GM18511 (cell line): ENCODE measurements around the gene DMPK.
A peak's percentile ranks its signal among the peaks of the same experiment; 100 is the strongest.

ENCODE experiments used
- ATAC-seq: cut with Tn5 transposase; IDR thresholded peaks from one replicate; pipeline ENCODE4 v1.9.1; 2021; ENCODE audit warnings: mild to moderate bottlenecking, moderate library complexity; ENCODE audit not compliant: unreplicated experiment

DMPK gene, protein sequence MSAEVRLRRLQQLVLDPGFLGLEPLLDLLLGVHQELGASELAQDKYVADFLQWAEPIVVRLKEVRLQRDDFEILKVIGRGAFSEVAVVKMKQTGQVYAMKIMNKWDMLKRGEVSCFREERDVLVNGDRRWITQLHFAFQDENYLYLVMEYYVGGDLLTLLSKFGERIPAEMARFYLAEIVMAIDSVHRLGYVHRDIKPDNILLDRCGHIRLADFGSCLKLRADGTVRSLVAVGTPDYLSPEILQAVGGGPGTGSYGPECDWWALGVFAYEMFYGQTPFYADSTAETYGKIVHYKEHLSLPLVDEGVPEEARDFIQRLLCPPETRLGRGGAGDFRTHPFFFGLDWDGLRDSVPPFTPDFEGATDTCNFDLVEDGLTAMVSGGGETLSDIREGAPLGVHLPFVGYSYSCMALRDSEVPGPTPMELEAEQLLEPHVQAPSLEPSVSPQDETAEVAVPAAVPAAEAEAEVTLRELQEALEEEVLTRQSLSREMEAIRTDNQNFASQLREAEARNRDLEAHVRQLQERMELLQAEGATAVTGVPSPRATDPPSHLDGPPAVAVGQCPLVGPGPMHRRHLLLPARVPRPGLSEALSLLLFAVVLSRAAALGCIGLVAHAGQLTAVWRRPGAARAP

DNA sequence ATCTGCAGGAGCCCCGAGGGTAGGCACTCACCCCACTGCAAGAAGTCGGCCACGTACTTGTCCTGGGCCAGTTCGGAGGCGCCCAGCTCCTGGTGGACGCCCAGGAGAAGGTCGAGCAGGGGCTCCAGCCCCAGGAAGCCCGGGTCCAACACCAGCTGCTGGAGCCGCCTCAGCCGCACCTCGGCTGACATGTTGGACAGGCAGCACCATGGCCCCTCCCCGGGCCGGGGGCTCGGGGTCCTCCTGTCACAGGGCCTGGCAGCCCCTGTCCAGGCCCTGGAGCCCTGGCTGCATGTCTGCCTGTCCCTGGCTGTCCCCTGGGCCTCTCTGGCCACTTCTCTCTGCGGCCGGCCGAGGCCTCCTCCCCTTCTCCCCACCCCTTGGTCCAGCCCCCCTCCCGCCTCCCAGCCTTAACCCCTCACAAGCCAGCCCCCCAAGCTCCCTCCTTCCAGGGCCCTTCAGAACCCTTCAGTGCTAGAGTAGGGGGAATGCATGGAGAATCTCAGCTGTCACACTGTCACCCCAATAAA is at the start of gene DMPK:
TSS of gene DMPK (minus strand) at position 329 of the 530 bp plus-strand sequence. CDS start at position 191, 138 bp downstream.
- ATAC-seq, result no peak

- ATAC-seq, result no peak
Observed at GRCh38 chr19:45828945-45829344, 46.7 kb upstream of the DMPK start.

DNA sequence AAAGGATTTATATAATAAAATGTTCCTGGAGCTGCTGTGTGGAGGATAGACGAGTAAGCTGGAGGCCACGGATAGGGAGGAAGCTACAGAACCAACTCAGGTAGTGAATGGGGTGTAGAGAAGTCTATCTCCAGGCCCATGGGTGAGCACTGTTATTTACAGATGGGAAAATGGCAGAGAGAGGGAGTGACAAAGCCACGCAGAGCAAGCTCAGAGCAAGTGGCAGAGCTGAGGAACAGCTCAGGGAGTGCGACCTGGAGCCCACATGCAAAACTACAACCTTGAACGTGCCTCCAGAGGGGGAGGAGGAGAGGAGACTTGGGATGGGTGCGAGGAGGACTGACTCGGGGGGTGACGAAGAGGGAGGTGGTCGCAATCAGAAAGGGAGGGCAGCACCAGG is 46.2 kb upstream of the DMPK start:
- no peak for ATAC-seq

DNA sequence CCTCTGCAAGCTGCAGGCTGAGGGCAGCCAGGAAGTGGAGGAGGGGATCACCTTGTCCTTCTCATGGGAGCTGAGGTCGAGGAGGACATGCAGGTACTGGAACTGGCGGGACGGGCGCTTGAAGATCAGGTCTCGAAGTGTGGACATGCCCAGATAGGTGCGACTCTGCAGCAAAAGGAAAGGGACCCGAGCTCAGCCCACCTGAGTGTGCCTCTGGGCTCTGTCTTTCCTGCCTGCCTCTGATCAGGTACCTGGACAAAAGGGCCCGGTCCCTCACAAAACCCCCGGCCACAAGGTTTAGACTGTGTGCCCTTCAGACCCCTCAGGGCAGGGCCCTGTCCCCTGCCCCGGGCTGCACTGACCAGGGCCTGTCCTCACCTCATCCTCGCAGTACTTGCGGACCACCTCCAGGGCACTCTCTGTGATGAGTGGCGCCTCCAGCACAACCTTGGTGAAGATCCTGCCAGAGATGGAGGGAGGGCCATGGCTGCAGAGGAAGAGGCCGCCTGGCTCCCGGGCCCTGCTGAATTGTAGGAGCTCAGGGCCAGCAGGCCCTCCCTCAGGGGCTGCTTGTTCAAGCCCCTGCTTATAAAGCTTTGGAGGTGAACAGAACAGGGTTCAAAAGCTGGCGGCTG is 45.3 kb upstream of the DMPK start:
- ATAC-seq, result no peak

GRCh38 chr19:45826934-45827333 is 44.6 kb upstream of the DMPK start:
- no peak for ATAC-seq

GRCh38 chr19:45825917-45826893 is 43.9 kb upstream of the DMPK start:
- ATAC-seq, result no peak

DNA sequence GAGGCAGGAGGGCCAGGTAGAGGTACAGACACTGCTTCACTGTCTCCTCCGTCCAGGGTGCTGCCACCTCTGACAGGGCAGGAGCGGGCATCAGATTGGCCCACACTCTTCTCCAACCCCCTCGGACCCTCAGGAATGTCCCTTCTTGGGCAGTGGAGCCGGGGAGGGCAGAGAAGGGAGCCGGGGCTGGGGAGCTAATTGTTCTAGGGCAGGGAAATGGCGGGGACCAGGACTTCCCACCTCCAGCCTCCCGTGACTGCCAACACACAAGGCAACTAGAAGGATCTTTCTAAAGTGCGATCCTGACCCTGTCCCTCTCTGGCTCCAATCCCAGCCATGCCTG is 42.9 kb upstream of the DMPK start:
- ATAC-seq, result no peak

GRCh38 chr19:45824531-45825262 is 42.4 kb upstream of the DMPK start:
- no peak for ATAC-seq

- no peak for ATAC-seq
Observed at GRCh38 chr19:45824041-45824471, 41.8 kb upstream of the DMPK start.

- no peak for ATAC-seq
Observed at GRCh38 chr19:45823182-45823581, 40.9 kb upstream of the DMPK start.

GRCh38 chr19:45822716-45823115 is 40.4 kb upstream of the DMPK start:
- no peak for ATAC-seq

DNA sequence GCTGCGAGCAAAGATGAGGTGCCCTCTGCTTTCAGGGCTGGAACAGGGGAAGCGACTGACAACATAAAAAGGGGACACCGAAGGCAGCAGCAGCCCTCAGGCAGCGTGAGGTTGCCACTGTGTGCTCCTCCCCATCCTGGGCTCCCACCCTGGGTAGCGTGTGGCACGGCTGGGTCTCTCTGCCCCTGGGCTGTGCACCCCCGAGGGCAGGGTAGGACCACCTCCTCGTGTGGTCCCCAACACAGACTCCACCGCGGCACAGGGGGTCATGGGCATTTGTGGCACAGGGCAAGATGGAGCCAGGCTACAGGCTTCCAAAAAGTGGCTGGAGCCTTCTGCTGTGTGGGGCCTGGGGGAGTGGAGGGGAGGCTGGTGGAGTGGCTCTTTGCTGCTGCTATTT is 39.3 kb upstream of the DMPK start:
- no peak for ATAC-seq

GRCh38 chr19:45821103-45821521 is 38.8 kb upstream of the DMPK start:
- no peak for ATAC-seq

DNA sequence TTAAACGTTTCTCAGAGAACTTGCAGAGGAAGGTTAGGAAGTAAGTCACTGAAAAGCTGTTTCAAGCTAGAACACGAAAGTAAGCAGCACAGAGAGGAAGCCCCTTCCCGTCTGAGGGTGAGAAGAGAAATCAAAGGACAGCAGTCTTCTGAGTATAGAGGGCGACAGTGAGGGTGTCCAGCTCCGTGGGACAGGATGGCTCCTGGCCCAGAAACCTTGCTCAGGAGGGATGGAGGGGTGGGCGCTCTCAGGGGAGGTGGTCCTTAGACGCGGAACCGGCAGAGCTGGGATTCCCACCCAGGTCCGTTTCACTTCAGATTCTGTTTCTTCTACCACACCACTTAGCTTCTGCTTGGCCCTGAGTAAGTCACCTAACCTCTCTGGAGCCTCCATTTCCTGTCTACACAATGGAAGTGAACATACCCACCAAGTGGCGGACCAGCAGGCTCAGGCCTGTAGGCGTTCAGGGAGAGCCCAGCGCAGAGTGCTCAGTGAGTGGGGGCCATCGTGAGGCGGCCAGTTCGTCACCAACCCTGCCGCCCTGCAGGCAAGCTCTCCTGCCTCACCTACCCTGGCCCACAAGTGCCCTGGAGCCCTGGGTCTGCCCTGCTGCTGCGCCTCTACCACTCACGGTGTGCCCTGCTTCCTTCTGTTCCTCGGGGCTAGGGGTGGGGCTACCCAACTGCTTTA is 38.3 kb upstream of the DMPK start:
- ATAC-seq, result no peak

- no peak for ATAC-seq
Observed at GRCh38 chr19:45819769-45820168, 37.5 kb upstream of the DMPK start.

- ATAC-seq, result no peak
Observed at GRCh38 chr19:45817725-45818301, 35.5 kb upstream of the DMPK start.

- ATAC-seq, result peak; percentile 76
Observed at GRCh38 chr19:45817010-45817724, 34.9 kb upstream of the DMPK start.

DNA sequence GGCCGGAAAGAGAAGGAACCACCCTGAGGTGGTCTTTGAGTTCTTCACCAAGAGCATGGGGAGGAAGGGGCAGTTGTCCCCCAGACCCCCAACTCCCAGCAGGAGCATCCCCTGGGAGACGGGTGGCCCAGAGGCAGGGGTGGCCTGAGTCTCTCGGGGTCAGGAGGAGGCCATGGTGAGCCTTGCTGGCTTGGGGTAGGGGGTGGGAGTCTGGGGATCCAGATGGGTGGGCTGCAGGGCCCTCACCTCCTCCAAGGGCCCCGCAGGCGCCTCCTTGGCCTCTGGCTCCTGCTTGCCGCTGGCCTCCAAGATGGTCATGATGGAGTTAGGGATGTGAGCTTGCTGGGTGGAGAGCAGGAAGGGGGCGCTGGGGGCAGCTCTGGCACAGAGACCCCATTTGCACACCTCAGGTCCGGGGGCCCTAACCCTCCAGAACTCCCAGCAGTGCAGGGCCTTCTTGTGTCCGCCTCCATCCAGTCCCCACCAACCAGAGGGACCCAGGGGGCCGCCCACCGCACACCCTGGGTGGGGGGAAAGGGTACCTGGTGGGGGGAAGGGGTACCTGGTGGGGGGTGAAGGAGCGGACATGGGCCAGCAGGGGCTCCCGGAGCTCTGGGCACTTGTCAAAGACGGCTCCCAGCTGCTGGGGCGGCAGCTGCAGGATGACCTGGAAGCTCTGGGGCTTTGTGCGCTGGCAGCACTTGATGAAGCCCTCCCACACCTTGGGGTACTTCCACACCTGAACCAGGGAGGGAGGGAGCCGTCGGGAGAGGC is 34.1 kb upstream of the DMPK start:
- no peak for ATAC-seq
